Measurements from ENCODE around the gene GALNT18. TPM values are rescaled to one million over a fixed set of nuclear protein-coding genes. Genes with fewer than 3 reads are reported as not detected.

GALNT18 gene
- total RNA-seq, 1 donor from 2014 or later, result 12.6 TPM

DNA sequence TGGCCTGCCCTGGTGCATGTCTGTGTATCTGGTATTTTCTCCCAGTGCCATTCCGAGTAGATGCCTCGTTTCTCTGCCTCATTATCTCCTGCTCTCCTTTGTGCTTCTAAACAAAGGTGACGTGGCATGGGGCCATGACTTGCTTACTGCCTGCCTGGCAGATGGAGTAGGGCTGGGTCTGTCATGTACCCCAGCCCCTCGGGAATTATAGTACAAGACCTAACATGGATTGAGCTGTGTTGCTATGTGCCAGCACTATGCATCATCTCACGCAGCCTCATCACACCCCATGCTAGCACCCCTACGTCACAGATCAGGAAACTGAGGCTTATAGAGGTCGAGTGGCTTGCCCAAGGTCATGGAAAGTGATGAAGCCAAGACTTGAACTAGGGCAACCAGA lies 88.1 kb downstream of the GALNT18 start:
- no peak for DNase-seq (ENCODE audit: low spot score)

DNA sequence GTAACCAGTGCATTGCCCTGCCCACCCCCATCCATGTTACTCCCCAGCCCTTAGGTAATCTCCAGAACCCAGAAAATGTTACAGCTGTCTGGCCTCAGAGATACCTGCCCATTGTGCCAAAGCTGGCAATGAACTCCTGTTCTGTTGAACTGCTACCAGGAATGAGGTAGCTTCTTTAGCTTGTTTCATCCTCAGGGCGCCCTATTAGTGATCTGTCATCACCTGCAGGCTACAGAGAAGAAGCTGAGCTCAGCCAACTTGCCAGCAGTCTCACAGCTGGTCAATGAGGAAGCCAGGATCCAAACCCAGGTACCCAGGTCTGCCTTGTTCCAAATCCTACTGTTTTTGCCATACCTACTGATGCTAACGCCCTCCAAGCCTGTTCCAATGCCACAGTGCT lies 88.7 kb downstream of the GALNT18 start:
- DNase-seq (ENCODE audit: low spot score), result no peak

DNA sequence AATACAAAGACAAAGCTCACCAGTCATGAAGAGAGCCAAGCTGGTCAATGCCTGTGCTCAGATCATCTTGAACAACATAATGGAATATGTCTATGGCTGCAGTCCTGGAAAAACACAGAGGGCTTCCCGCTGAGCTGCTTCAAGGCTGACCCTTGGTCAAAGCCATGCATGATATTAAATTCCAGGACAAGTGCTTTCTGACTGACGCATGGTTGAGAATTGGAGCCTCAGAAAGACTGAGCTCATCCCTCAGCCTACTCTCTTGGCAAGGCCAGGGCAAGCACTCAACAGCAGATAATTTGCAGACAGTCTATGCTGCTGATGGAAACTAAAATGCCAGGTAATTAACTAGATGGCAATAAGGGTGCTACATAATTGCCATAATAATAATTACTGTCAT lies 89.2 kb downstream of the GALNT18 start:
- DNase-seq (ENCODE audit: low spot score), result no peak

DNA sequence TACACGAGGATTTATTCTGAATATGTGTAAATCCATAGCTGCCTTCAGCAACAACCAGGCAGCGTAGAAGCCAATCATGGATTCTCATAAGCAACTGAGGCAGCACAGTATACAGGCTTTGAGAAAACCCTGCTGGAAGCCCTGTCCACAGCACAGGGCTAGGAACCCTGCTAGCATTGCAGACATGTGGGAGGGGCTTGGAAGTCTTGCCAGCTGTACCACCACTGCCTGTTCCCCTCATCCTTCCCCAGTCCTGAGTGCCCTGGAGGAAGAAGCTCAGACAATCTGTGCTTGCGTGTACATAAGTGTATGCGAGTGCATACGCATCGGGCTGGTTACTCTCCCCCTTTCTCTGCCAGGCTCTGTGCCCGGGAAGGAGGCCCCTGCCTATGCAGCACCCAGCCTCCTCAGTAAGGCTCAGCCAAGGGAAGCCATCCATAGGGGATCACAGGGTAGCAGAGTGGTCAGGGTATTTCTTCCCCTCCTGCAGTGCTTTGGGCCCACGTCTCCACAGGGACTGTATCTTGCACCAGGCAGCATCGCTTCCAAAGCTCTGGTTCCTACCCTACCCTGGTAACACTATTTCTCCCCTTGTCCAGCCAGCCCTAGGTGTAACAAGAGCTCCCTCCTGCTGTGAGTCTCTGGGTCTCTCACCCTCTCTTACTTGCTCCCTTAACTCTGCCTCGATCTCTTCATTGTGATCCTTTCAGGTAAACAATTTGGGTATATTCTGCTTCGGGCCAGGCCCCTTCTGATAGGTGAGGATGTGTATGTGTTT lies 90.5 kb downstream of the GALNT18 start:
- no peak for DNase-seq (ENCODE audit: low spot score)

DNA sequence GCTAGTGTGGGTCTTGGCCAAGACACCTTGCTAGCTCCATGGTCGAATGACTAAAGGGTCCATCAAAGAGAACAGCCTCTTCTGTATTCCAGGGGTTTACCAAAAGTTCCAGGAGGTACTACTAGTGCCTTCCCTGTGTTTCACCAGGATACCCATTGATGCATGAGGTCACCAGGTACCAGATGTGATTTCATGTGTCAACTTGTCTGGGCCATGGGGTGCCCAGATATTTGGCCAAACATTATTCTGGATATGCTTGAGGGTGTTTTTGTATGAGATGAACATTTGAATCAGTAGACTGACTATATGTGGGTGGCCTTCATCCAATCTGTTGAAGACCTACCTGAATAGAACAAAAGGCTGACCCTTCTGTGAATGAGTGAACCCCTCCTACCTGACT lies 92.8 kb downstream of the GALNT18 start:
- DNase-seq (ENCODE audit: low spot score), result no peak

DNA sequence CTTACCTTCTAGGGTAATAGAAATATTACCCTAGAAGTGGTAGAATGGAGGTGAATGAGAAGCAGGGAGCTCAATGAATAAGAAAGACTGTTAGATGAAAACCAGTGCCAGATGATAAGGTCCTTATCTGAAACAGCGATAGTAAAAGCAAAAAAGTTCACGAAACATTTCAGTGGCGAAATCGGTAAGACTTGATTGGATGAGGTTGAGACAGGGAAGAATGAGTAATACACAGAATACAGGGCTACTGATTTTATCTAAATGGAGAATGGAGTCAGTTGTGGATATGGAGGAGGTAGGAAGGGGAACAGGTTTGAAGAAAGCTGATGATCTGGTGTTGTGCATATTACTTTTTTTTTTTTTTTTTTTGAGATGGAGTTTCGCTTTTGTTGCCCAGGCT lies 96.5 kb downstream of the GALNT18 start:
- no peak for DNase-seq (ENCODE audit: low spot score)

DNA sequence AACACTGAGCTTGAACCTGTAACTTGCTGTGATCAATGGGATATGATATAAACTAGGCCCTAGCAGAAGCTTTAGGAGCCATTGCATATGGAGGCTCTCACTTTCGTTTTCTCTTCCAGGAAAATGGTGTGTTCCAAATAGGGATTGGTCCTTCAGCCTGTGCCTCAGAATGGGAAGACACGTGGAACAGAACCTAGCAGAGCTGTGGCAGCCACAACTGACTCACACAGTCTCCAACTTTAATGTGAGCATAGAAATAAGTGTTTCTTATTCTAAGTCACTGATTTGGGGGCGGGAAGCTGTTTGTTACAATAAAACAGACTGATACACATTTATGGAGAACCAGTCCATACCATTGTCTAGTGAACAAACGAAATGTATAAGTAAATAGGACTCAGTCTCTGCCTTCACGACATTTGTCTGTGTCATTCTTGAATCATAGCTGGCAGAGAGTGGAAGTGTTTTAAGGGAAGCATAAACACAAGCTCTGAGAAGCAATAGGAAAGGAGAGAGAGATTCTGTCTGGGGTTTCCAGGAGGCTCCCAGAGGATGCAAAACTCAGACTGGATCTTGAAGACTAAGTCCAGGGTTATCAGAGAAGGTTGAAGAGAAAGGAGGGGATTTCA lies 97.3 kb downstream of the GALNT18 start:
- DNase-seq (ENCODE audit: low spot score), result no peak

DNA sequence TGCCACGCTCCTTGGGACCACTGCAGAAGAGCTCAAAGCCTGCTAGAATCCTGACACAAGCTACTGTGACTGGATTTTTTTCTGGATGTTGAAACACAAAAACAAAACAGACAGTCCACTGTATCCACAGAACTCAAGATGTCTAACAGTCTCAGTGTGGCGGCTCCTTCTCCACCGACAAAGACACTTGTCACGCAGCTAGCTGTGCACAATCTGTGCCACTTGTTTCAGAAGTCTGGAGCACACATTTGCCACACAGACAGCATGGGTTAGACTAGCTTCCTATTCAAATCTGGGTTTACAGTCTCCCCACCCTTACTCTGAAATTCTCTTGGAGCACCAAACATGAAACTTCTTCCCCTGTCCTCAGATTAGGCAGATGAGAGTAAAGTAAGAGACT lies 99.2 kb downstream of the GALNT18 start:
- DNase-seq (ENCODE audit: low spot score), result no peak

DNA sequence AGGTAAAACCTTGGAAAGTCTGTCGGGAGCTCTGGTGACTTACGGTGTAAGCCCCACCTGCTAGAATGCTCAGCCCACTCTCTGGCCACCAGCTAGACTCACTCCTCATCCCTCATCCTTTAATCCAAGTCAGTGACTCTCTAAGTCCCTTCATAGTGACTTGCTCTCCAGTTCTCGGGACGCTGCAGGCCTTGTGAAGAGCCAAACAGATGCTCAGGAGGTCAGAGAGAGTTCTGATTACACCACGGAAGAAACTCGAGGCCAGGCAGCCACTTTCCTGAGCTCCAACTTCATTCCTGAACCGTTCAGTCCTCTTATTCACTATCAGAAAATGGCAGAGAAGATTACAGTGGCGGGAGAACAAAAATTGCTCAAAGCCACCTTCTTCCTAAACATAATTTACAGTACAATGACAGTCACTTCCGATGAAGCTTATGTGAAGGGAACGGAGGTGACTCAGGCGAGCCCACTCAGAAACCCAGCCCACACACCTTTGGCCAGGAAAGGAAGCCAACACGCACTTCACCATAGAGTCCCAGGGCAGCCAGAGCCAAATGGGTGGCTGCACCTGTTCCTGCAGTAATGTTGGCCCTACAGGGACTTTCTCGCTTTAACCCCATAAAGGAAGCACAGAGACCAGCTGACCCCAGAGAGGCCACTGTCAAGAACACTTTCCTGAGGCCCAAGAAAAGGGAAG lies 100.4 kb downstream of the GALNT18 start:
- DNase-seq (ENCODE audit: low spot score), result no peak

DNA sequence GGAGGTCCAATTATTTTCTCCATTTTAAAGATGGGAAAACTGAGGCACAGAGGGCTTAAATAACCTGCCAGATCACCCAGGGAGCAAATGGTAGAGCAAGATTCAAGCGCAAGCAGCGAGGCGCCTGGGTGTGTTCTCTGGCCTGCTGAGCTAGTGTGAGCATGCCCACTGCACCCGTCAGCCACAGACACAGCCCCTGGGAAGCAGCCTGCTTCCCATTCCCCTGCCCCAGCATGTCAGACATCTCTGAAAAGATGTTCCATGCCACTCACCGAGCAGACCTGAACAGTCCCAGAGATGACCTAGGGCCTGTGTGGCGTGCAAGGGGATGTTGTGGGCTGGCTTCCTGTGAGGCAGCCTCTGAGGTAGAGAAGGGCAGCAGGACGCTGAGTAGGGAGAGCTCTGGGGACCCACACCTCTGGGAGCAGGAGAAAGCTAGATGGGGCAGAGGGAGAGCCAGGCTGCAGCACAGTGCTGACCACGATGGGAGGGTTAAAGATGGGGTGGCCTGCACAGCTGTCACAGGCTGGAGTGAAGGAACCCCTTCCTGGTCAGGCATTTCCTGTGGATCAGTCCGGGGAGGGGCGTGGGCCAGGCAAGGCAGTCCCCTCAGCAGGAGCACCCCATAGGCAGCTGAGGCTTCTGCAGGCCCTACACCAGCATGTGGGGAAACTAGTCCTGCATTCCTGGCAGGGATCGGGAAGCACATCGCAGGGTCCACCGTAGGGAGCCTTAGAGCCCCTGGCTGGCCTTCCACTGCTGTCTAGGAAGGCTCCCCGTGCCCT lies 101.4 kb downstream of the GALNT18 start:
- no peak for DNase-seq (ENCODE audit: low spot score)

DNA sequence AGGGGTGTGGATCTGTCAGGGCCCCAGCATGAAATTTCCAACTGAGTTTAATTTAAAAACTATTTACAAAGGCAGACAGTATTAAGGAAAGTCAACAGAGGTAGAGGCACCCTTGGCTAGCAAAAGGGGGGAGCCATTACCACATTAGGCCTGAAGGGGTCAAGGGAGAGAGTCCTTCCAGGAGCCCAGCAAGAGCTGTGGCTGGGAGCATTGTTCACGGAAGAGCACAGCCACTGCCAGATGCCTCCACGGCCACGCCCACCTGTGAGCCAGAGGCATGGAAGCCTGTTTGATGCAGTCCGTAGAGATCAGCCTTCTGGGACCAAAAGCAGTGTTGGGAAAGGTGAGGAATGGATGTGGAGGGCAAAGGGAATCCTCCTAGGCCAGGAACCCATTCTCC lies 102.6 kb downstream of the GALNT18 start:
- no peak for DNase-seq (ENCODE audit: low spot score)

DNA sequence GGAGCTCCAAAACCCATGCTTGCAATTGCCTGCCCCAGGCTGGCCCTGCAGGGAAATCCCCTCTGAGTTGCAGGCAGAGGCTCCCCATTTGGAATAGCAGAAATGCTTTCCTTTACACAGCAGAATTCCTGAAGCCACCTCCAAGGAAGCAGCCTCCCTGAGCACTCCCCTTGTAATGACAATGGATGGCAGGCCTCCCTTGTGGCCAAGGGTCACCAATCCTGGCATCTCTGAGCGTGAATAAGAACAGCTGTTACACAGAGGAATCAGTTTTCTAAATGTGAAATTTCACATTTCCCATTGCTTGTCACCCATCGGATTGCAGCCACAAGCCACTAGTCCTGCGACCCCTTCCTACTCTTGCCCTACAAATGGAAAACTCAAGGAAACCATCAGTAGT lies 107.6 kb downstream of the GALNT18 start:
- DNase-seq (ENCODE audit: low spot score), result no peak

DNA sequence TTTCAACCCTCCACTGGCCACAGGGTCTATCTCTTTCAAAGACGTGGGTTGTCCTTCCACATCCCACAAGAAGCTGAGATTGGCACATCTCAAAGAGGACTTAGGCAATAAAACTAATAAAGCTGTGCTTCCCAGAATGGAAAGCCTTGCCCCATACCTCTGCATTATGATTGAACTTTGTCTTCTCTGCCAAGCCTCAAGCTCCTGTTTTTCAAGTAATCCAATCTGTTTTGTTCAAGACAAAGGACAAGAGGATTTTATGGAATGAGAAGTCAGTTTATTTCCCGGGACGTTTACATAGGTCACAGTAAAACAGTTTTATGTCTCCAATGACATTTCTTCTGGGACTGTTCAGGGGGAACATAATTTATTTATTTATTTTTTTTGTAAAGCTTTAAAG lies 108.4 kb downstream of the GALNT18 start:
- no peak for DNase-seq (ENCODE audit: low spot score)

DNA sequence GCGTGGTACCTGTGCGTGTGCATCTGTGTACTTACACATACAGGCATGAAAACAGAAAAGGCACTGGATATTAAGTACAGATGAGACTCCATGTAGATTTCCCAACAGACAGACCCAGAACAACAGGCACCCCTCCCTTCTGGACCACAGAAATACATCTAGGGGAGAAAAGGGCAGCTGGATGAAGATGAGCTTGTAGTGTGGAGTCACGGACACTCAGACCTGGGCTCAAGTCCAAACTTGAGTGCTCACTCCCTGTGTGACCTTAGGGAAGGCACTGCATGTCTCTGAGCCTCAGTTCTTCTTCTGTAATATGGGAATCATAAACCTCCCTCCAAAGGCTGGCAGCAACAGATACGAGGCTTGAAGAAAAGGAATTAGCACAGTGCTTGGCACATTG lies 108.9 kb downstream of the GALNT18 start:
- no peak for DNase-seq (ENCODE audit: low spot score)

DNA sequence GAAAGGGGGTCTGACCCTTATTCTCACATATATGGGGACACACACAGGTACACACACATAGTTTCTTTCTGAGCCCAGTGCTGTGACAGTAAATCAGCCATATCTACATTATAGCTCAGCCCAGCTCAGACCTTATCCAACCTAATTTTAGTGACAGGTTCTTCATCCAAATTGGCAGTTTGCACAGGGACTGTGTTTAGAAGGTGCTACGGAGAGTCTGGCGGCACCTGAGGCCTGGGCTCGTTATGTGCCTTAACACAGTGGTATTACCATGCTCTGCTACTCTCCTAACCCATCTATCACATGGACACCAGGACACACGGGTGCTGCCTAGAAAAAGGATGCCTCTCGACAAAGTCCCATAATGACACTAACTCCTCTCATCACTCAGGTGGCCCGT lies 109.3 kb downstream of the GALNT18 start:
- DNase-seq (ENCODE audit: low spot score), result no peak

DNA sequence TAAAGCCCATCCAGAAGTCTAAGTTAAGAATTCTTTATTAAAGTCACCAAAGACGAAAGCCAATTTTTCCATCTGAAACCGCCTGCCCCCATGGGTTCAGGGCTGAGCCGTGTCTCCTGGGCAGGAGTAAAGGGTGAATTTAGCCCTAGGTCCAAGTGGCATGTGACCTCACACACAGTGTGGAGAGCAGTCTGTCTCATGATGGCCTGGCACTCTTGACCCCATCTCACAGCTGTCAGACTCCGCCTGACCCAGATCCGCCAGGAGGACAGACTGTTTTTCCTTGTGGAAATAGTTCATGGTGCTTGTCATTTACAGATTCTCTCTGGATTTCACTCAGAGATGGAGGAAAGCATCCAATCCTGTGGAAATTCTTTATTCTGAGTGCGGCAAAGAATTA lies 109.7 kb downstream of the GALNT18 start:
- no peak for DNase-seq (ENCODE audit: low spot score)

DNA sequence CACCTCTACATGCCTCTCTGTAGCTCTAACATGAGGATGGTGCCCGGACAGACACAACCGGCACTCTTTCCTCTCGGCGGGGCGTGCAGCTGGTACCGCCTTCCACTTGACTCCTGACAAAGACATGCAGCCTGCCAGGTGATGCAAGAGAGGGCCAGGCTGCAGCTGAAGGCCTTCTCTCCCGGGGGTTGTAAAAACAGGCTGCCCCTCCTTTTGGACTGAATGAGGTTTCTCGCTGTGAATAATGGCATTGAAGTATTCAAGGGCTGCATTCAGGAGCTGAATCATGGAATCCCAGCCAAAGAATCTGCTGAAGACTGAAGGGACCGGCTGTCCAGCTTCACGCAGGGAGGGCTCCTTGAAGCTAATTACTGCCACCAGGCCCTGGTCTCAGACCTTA lies 110.9 kb downstream of the GALNT18 start:
- no peak for DNase-seq (ENCODE audit: low spot score)

DNA sequence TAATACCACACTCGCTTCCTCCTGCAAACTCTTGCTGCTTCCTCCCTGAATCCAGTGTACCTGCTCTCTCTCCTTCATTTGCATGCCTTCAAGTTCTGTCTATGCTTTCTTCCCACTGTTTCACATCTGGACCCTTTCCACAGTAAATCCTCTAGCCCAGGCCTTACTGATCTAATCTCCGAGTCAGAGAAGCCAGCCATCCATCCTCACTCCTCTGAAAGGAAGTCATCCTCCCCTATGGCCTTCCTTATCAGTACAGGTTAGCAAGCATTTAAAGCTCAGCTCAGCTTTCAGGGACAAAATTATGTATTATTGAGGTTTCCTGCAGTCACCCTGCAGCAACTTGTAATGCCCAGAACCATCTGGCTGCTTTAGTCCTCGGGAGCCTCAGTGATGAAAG lies 116.1 kb downstream of the GALNT18 start:
- DNase-seq (ENCODE audit: low spot score), result no peak

DNA sequence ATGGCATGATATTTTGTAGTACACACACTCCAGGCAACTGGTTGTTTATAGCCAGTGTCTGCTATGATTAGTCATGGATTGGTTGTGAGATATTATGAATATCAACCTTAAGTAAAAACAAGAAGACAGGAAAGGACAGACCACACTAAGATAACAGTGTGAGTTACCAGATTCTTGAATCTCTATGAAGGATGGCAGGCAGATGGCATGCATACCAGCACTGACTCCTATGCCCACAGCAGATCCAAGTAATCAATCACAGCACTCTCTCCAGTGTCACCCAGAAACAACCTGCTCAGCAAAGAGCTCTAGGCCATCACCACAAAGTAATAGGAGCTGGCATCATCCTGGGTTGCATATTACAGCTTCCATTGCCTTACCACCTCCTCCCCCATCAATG lies 116.6 kb downstream of the GALNT18 start:
- no peak for DNase-seq (ENCODE audit: low spot score)

DNA sequence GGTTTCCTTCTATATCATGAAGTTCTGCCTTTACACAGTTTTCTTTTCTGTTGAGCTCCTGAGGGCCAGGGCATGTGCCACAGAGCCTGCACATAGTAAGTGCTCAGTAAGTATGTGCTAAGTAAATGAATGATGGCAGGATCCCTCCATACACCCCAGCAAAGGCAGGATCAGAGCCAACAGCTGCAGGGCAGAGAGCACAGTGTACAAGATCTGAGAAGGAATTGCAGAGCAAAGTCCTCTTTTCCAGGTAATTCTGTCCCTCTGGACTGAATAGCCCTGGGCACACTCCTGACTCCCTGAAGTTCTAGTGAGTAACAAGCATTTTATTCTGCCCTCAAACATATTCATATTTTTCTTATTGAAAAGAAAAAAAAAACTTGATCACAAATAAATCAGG lies 117.7 kb downstream of the GALNT18 start:
- DNase-seq (ENCODE audit: low spot score), result no peak

DNA sequence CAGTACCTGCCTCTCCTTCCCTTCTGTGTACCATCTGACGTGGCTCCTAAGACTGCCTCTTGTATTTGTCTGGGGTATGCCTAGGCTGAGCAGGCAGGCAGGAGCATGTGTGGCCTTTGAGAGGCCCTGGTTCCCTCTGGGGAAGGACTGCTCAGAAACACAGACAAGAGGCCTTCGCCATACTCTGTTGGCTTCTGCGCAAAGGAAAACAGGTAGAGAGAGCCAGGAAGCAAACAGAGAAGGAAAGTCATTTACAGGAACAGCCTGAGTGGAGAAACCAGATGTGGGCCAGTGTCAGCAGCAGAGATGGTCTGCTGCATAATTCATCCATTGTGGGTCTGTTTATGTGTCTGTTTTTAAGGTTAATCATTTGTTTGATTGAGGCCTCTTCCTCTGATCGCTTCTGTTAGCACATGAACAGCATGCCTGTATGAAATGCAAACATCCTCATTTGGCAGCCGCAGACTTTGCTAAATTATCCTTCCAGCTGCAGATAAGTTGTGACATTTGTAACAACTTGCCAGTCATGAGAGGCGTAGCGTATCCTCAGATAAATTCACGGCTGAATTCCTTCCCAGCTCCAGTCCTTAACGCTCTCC lies 119.4 kb downstream of the GALNT18 start:
- DNase-seq (ENCODE audit: low spot score), result no peak
